ENCODE measurements around the gene SH2D7.

The SH2D7 gene

GRCh38 chr15:78097667-78098066 is 5.3 kb downstream of the SH2D7 start:
- H3K27ac ChIP-seq (ENCODE audit: low read length), result no peak overlapping the region
- no peak overlapping the region for H3K9ac ChIP-seq (ENCODE audit: low read length)
- no peak overlapping the region for H3K4me2 ChIP-seq (ENCODE audit: low read length)
- no peaks in the 10 kb centered on the region for H3K4me1 ChIP-seq (ENCODE audit: low read length)
- H2AFZ ChIP-seq (ENCODE audit: low read depth, low read length), result no peak overlapping the region
- no peaks in the 10 kb centered on the region for H3K79me2 ChIP-seq (ENCODE audit: low read length)
- H3K4me3 ChIP-seq (ENCODE audit: low read length), result no peak overlapping the region
- no peak for TF ChIP-seq EZH2phosphoT487 (IDR thresholded peaks at IDR 0.05; ENCODE audit: low read depth)
- no peak for TF ChIP-seq CTCF (IDR thresholded peaks at IDR 0.05; ENCODE audit: low read depth, low read length)
- H4K20me1 ChIP-seq (ENCODE audit: insufficient read depth, low read length), result no peaks in the 10 kb centered on the region
- no peaks in the 10 kb centered on the region for H3K36me3 ChIP-seq (replicated peaks; ENCODE audit: low read depth, low read length)
- peaks cover 8% of the 10 kb centered on the region for H3K27me3 ChIP-seq (ENCODE audit: low read depth, low read length)
- no peaks in the 10 kb centered on the region for H3K9me3 ChIP-seq (ENCODE audit: insufficient read depth, low read length)

- TF ChIP-seq EZH2phosphoT487 (IDR thresholded peaks at IDR 0.05; ENCODE audit: low read depth) (no peak), CTCF (IDR thresholded peaks at IDR 0.05; ENCODE audit: low read depth, low read length) (no peak)
- H3K4me1 ChIP-seq (ENCODE audit: low read length), result no peaks in the 10 kb centered on the region
Observed at GRCh38 chr15:78098131-78098755, 5.9 kb downstream of the SH2D7 start.

GRCh38 chr15:78100886-78101285 is 8.5 kb downstream of the SH2D7 start:
- Histone ChIP-seq H3K9ac (ENCODE audit: low read length) (no peak overlapping the region), H3K9me3 (ENCODE audit: insufficient read depth, low read length) (no peaks in the 10 kb centered on the region), H3K36me3 (replicated peaks; ENCODE audit: low read depth, low read length) (no peaks in the 10 kb centered on the region), H4K20me1 (ENCODE audit: insufficient read depth, low read length) (no peaks in the 10 kb centered on the region), H3K27ac (ENCODE audit: low read length) (no peak overlapping the region), H3K4me1 (ENCODE audit: low read length) (no peaks in the 10 kb centered on the region), H3K4me3 (ENCODE audit: low read length) (no peak overlapping the region), H2AFZ (ENCODE audit: low read depth, low read length) (no peak overlapping the region), H3K27me3 (ENCODE audit: low read depth, low read length) (no peaks in the 10 kb centered on the region), H3K79me2 (ENCODE audit: low read length) (no peaks in the 10 kb centered on the region), H3K4me2 (ENCODE audit: low read length) (no peak overlapping the region)
- TF ChIP-seq CTCF (IDR thresholded peaks at IDR 0.05; ENCODE audit: low read depth, low read length), result no peak
- no peak for TF ChIP-seq EZH2phosphoT487 (IDR thresholded peaks at IDR 0.05; ENCODE audit: low read depth)

More at GRCh38 chr15:78098131-78098755, 5.9 kb downstream of the SH2D7 start:
- no peaks in the 10 kb centered on the region for H3K36me3 ChIP-seq (replicated peaks; ENCODE audit: low read depth, low read length)
- H3K9ac ChIP-seq (ENCODE audit: low read length), result no peak overlapping the region
- H3K27me3 ChIP-seq (ENCODE audit: low read depth, low read length), result peaks cover 8% of the 10 kb centered on the region
- H3K79me2 ChIP-seq (ENCODE audit: low read length), result no peaks in the 10 kb centered on the region
- H4K20me1 ChIP-seq (ENCODE audit: insufficient read depth, low read length), result no peaks in the 10 kb centered on the region
- H3K4me3 ChIP-seq (ENCODE audit: low read length), result no peak overlapping the region
- no peak overlapping the region for H2AFZ ChIP-seq (ENCODE audit: low read depth, low read length)
- no peaks in the 10 kb centered on the region for H3K9me3 ChIP-seq (ENCODE audit: insufficient read depth, low read length)
- no peak overlapping the region for H3K27ac ChIP-seq (ENCODE audit: low read length)
- no peak overlapping the region for H3K4me2 ChIP-seq (ENCODE audit: low read length)

GRCh38 chr15:78101423-78102105 is 9.2 kb downstream of the SH2D7 start:
- H3K4me2 ChIP-seq (ENCODE audit: low read length), result no peak overlapping the region
- no peaks in the 10 kb centered on the region for H3K36me3 ChIP-seq (replicated peaks; ENCODE audit: low read depth, low read length)
- no peaks in the 10 kb centered on the region for H3K27me3 ChIP-seq (ENCODE audit: low read depth, low read length)
- no peak overlapping the region for H3K4me3 ChIP-seq (ENCODE audit: low read length)
- H3K4me1 ChIP-seq (ENCODE audit: low read length), result no peaks in the 10 kb centered on the region
- H3K9me3 ChIP-seq (ENCODE audit: insufficient read depth, low read length), result no peaks in the 10 kb centered on the region
- no peaks in the 10 kb centered on the region for H4K20me1 ChIP-seq (ENCODE audit: insufficient read depth, low read length)
- no peaks in the 10 kb centered on the region for H3K79me2 ChIP-seq (ENCODE audit: low read length)
- H3K27ac ChIP-seq (ENCODE audit: low read length), result no peak overlapping the region
- H2AFZ ChIP-seq (ENCODE audit: low read depth, low read length), result no peak overlapping the region
- H3K9ac ChIP-seq (ENCODE audit: low read length), result no peak overlapping the region
- TF ChIP-seq CTCF (IDR thresholded peaks at IDR 0.05; ENCODE audit: low read depth, low read length) (no peak), EZH2phosphoT487 (IDR thresholded peaks at IDR 0.05; ENCODE audit: low read depth) (no peak)
